ENCODE measurements around the gene AMDHD2.

- no peak for TF ChIP-seq ZNF274 (IDR thresholded peaks at IDR 0.05; ENCODE audit: low read depth, low read length)
- no peak for TF ChIP-seq SUZ12 (IDR thresholded peaks at IDR 0.05; ENCODE audit: extremely low read depth, insufficient read depth, insufficient read length)
- no peak for TF ChIP-seq YY1 (IDR thresholded peaks at IDR 0.05; ENCODE audit: insufficient read depth, insufficient read length)
These were observed 19.0 kb upstream of the AMDHD2 start for GRCh38 chr16:2500918-2501750.
